SIG-M5 (cell line): Measurements from ENCODE around the gene ELAVL4.

Experiments
- DNase-seq: peaks from one replicate; lab custom pipeline; 2025; lab: John Stamatoyannopoulos, UW

Gene ELAVL4

DNA sequence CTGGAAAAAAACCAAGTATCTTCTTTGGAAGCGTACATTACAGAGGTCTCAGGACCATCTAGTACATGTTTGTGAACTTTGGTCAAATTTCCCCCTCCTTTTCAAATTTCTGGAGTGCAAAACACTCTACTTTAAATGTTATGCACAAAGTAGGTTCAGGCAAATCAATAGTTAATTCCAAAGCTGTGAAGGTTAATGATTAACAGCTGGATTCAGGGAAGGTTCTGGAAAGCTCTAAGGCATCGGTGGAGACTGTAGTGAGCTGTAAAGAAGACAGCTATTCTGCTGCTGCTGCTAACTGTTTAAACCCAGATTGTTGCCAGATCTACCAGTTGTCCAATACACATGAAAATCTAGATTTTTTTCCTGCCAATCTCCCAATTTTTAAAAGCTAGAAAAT, 70.9 kb downstream of the ELAVL4 start:
- DNase-seq, result no peak

DNA sequence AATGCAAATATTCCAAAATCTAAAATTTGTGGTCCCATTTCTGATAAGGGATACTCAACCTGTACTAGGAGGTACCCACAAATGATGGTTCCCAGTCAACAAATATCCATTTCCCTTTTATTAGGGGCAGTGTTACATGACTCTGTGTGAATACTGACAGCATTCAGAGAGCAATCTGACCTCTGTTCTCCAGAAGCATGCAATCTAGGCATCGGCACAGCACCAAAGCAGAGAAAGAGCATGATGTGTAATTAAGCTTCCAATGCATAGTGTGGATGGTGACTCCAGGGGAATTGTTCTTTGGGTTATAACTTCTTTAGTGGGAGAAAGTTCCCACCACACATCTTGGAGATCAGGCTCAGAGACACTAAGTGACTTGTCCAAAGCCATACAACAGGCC, 71.6 kb downstream of the ELAVL4 start:
- DNase-seq, result no peak

DNA sequence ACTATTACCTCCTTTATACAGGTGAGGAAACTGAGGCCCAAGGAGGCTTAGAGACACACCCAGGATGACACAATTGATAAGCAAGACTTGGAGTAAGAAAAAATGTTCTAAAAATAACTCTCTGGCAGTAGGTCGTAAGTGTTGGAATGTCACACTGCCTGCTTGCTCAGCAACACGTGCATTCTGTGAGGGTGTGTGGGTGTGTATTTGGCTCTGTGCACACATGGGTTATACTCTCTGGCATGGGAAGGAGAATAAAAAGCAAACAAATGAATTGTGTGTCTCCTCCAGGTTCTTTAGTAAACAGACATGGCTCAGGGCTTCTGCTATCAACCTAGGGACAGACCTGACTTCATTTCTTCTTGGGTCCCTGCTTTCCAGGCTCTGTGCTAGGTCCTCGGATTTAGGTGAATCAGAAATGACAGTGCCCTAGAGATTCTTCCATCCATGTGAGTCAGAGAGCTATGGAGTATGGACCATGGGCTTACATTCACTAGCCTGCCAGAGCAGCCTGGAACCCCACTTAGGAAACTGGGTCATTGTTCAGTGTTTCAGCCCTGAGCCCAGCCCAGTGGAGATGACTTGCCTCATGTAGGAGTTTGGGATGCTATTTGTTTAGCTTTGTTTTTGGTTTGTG, 72.4 kb downstream of the ELAVL4 start:
- DNase-seq, result no peak

DNA sequence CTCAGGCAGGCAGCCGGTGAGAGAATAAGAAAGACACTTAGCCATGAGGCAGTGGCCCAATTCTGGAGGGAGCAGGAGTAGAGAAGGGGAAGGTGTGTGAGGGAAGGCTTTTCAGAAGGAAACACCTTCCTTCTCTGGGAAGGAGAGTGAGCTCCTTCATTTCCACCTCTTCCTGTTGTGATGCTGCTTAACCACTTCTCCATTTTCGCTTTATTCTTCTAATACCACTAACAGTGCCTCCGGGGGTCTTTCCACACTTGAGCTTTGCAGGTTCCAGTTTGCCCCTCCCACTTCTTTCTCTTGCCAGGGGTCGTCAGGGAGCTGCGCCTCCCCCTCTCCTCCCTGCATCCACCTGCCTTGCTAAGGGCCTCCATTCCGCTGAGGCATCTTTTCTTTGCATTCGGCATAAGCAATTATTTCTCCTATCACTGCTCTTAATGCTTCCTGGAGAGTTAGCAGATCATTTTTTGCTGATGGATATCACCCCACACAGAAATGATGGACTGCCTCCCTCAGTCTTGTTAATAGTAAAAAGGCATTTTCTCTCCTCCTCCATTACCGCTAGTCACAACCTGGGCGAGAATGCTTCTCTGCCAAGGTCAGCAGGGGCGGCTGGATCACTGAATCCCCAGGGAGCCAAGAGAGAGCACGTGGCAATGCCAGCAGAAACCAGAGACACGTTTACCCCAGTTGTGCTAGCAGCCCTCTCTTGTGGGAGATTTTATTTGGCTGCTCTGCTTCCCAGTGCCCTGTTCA, 74.8 kb downstream of the ELAVL4 start:
- no peak for DNase-seq

DNA sequence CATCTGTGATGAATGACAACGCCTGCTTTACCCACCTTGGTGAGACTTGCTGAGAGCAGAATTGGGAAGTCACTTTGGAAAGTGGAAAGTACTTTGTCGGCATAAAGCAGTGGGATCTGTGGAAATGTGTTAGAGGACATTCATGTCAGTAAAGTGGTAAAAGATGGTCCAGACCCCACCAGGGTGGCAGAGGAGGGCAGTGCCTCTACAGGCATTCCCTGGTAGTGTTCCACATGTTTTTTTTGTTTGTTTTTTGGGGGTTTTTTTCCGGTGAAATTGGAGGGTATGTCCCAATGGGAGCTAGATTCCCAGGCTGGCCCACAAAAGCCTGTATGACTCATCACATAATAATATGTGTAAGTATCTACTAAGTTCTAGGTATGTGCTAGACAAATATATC, 80.6 kb downstream of the ELAVL4 start:
- no peak for DNase-seq

DNA sequence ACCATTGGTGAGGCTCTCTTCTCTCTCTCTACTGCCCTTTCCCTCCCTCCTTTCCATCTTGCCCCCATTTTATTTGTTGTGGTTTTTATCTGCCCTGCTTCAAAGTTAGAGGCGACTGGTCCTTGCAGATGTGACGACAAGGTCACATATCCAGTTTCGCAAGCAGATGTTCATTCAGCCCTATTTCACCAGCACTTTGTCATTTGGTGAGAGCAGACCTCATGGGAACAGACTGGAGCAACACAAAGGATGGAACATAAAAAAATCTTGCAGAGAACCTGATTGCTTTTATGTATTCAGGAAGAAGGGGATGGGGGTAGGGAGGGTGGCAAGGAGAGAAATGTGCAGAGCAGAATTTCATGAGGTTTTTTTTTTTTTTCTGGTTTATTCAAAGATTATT, 84.3 kb downstream of the ELAVL4 start:
- no peak for DNase-seq

DNA sequence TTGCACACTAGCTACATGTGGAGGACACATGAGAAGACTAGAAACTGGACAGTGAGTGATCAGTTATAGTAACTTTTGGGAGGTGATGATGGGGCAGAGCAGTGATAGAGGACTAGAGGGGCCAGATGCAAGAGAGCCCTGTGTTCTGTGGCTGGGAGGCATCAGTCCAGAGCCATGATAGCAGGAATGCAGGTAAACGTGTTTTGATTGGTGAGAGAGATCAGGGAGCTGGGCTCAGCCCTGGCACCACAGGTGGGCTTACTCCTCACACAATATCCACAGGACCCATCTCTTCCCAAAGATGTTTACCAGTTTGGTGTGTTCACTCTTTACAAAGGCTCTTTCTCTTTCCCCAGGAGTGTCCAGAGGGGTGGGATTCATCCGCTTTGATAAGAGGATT, 86.5 kb downstream of the ELAVL4 start:
- no peak for DNase-seq

DNA sequence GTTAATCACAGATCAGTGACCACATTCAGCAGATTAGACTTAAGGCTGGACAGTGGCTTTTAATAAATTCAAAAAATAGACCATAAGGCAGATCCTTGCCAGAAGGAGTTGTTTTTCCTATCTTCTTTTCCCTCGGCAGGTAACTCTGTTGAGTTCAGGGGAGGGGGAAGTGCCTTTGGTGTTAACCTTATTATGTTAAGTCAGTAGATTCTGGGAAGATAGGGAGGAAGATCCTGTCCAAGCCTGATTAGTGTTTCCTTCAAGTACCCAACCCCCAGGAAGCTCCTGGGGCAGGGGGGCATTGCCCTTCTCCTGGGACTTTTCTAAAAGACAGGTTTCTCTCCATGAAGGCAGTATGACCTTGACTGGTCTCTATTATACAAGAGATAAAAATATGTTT, 87.4 kb downstream of the ELAVL4 start:
- DNase-seq, result no peak

DNA sequence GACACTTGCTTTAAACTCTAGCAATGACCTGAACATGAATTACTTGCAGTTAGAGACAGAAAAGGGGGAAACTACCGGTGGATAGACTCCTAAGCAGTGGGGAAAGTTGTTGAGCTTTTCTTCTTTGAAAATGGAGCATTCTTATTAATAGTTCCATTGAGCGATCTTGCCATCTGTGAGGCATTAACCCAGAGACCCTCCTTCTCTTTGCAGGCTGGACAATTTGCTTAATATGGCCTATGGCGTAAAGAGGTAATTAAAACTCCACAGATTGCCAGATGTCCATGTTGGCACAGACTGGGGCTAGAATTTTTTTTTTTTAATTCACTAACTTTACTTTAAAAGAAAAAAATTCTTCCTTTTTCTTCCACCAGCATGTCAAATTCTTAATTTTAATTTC, 88.5 kb downstream of the ELAVL4 start:
- DNase-seq, result no peak

DNA sequence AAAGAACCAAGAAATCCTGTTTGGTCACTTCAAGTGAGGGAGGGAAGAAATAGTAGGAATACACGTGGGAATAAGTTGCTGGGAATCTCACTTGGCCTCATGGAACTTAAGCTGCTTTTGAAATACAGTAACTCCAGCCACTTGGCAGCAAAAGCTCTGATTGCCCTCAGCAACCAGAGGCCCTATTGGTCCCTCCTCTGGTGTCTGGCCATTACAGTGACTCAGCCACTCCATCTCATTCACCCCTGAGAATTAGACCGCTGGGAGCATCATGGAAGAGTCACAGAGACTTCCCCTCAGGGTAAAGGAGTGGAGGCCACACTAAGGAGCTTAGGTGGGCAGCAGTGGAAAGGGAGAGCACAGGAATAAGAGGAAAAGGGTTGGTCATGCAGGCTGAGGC, 99.6 kb downstream of the ELAVL4 start:
- no peak for DNase-seq

DNA sequence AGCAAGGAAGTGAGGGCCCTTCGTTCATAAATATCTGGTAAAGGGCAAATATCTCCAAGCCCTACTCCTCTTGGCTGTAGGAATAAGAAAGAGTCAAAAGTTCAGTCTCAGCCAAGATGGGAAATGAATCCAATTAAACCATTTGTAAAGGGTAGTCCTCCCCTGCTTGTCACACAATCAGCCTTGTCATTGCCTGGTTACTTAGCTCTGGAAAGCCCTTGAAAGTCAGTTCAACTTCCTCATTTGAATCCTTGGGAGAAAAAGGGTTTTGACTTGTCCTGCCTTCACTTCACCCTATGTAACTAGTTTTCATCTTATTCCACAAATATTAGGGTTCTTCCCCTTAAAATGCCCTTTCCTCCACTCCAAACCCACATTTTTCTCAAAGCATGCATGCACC, 100.0 kb downstream of the ELAVL4 start:
- no peak for DNase-seq

DNA sequence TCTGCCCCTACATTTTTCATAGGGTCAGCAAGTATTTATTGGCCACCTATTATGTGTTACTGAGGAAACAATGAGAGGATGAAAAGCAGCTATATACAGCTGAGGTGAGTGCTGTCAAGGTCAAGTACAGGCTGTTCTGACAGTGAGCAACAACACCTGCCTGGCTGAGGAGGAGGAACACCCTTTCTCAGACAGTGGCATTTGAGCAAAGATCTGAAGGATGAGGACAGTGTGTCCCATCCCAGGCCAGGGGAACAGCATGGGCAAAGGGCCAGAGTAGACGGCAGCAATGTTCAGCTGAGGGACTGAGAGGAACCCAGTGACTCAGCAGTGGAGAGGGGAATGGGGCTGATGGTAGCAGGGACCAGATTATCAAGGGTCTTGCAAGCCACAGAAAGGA, 101.0 kb downstream of the ELAVL4 start:
- DNase-seq, result no peak

DNA sequence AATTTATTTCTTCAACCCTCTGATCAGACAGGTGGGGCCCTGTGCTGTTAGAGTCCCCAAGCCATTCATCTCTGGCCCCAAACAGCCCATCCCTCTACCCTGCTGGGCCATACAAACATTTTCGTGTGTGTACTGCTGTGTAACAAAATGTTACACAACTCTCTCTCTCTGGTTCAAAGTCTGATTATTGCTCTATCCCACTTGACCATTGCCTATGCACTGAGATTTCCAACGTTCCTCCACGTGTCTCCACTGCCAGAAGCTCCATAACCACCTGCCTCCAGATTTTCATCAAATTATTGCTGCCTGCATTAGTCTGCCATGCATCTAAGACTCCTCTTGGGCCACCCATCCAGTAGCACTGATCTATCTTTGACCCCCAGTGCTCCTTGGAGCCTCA, 104.8 kb downstream of the ELAVL4 start:
- DNase-seq, result no peak

DNA sequence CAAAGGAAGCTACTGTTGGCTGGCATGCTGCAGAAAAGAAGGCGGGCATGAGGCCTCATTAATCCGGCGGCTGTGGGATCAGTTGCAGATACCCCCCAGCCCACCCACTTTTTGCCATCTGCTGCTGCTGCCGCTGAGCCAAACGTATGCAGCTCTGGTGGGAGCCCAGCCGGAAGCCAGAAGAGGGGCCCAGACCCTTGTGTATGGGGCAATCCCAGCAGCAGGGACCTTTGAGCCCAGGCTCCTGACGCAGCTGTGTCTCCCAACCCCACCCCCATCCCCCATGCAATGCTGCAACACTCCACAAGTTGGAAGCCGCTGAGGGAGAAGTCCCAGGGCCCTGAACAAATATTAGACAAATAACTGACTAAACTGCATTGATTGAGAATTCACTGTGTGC, 106.0 kb downstream of the ELAVL4 start:
- DNase-seq, result no peak

DNA sequence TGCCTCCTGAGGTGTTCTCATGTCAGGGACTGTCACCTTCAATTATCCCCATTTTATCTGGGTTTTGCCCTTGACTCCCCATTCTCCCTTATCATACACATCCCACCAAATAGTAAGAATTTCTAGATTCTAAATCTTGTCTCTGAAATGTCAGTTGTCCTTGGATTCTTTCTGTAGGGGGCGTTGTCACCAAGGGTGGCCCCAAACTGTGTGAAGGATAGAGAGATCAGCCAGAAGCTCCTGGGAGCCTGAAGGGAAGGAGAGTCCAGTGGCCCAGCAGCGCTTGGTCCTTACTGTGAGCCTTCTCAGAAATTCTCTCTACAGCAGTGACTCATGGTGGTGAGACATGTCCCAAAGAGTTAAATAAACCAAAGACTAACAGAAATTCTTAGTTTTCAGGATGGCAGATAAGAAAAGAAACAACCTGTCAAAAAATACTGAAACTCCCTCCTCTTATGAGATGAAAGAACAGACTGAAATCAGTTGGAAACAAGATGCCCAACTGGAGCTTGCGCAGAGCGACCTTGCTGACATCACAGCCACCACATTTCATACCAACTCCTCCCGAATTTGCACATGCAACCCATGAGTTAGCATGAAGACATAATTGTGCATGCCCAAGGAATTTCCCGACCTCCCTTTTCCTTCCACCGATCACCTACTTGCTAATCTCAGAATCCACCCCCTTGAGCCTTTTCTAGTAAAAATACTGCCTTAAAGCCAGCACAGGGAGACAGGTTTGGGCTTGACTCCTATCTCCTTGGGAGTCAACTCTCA, 109.8 kb downstream of the ELAVL4 start:
- DNase-seq, result no peak

DNA sequence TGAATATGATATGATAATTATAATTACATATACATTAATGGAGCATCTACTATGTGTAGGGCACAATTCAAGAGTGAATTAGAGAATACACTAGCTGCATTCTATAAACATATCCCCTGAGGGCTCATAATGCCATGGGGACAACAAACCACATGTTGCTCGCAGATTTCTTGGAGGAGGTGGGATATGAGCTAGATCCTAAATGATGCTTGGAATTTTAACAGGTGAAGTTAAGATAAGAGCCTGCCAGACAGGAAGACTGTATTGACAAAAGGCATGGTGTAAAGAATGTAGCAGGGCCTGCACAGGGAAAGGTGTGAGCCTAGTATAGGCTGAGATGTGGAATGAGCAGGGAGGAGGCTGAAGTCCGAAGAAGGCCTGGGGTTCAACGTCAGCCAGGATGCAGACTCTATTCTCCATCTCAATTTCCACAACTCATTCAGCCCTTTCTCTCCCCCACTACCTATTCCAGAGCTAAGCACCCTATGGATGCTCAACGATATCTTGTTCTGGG, 120.2 kb downstream of the ELAVL4 start:
- no peak for DNase-seq

DNA sequence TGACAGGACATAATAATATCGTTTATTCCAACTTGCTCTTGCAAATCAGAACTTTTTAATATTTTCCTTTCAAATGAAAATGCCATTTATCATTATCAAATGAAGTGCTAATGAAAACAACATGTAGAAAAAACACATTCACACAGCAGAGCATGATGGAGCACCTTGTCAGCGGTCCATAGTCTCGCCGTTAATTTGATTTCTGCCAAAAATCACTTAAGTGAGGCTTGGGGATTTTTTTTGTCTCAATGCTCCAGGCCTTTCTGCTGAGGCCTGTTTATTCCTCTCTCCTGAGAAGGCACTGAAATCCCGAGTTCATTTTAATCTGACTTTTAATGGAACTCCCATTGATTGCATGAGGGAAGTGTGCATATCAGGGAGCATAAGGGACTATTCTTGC, 122.5 kb downstream of the ELAVL4 start:
- DNase-seq, result no peak

DNA sequence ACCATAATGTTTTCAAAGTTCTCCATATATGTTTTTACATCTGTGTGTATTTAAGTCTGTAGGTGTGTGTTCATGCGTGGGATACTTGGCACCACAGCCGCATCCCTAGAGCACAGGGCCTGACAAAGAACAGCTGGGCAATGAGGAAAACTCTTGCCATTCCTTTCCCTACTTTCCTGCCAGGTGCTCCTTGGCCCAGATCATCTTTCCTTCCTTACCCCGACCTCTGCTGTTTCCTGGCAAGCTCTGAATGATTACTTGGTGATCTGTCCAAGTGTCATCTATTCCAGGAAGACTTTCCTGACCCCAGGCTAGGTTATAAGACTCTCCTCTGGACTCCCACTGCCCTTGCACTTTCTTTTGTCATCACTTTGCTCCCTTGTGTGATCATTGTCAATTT, 123.6 kb downstream of the ELAVL4 start:
- no peak for DNase-seq

DNA sequence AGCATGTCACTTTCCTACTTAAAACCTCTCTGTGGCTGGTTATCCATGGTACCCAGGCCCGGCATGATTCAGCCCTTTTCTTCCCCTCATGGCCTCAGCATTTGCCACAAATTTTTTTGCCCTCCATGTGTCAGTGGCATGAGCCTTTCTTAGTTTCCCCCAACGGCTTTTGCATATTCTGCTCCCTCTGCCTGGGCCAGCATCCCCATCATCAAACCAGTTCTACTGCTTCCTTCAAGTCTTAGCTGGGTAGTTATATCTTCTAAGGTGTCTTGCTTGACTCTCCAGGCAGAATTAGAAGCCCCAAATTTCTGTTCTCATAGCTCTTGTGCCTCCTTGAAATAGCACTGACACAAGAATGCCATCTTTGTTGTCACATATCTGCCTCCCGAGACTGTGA, 127.9 kb downstream of the ELAVL4 start:
- DNase-seq, result no peak

DNA sequence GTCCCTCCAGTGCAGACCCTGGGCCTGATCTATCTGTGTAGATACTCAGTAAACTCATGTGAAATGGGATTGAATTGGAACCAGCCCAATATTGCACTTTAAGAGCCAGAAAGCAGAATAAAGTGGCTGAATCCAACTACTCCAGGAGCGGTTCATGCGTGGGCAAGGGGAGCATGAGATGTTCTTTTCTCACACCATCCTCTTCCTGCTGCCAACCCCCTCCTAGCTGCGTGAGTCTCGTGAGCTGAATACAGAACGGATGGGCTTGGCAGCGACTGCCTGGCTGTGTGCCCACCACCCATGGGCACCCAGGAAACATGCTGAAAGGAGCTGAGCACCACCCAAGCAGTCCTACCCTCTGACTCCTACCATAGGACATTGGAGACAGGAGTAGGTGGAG, 128.3 kb downstream of the ELAVL4 start:
- no peak for DNase-seq

DNA sequence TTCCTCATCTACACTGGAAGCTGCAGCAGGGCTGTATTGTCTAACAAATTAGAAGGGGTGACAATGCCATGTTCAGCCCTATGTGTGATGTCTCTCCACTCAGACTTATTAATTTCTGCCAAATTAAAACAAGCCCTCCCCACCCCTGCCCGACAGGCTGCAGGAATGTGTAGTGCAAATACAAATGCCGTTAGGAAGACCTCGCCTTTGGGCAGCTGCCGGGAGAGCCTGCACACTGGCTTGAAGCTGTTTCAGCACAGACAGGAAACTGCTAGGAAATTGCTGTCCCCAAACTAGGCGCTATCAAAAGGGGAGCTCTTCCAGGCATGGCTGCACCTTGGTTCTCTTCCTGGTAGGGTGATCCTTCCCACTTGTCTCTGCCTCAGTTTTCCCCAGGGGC, 135.2 kb downstream of the ELAVL4 start:
- no peak for DNase-seq

DNA sequence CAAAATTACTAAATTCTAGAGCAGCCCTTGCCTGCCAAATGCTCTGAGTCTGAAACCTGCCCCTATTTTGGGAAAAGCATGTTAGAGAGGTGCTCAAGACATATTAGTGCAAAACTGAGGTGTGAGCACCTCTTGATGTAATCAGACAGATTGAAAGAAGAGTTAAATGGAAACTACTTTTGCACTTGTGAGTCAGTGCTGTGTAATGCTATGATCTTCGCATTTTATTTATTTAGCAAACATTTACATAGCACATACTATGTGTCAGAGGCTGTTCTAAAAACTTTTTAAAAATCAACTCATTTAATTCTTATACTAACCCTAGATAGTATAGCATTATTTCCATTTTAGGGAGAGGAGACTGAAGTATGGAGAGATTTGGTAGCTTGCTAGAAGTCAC, 138.1 kb downstream of the ELAVL4 start:
- DNase-seq, result no peak

DNA sequence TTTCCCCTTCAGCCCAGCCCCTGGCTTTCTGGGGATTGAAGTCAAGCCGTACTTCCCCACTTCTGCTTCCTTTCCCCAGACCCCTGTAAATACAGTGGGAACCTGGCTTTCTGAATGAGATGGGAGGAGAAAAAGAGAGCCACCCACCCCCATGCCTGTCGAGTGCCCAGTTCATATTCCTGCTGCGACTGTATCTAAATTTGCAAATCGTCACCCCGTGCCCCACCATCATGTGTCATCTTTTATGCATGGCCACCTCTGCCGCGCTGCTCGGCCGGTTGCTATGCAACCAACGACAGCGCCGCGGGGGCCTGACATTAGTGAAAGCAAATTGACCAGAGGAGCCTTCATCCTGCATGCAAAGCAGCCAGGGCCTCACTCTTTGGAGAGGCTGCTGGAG, 143.0 kb downstream of the ELAVL4 start:
- no peak for DNase-seq
